GM21825 (cell line): ENCODE measurements around the gene IL17REL.

Experiments used
- ATAC-seq: cut with Tn5 transposase; IDR thresholded peaks from one replicate; pipeline ENCODE4 v1.9.1; 2021; ENCODE audit warnings: mild to moderate bottlenecking, moderate library complexity; ENCODE audit not compliant: unreplicated experiment

Gene IL17REL

DNA sequence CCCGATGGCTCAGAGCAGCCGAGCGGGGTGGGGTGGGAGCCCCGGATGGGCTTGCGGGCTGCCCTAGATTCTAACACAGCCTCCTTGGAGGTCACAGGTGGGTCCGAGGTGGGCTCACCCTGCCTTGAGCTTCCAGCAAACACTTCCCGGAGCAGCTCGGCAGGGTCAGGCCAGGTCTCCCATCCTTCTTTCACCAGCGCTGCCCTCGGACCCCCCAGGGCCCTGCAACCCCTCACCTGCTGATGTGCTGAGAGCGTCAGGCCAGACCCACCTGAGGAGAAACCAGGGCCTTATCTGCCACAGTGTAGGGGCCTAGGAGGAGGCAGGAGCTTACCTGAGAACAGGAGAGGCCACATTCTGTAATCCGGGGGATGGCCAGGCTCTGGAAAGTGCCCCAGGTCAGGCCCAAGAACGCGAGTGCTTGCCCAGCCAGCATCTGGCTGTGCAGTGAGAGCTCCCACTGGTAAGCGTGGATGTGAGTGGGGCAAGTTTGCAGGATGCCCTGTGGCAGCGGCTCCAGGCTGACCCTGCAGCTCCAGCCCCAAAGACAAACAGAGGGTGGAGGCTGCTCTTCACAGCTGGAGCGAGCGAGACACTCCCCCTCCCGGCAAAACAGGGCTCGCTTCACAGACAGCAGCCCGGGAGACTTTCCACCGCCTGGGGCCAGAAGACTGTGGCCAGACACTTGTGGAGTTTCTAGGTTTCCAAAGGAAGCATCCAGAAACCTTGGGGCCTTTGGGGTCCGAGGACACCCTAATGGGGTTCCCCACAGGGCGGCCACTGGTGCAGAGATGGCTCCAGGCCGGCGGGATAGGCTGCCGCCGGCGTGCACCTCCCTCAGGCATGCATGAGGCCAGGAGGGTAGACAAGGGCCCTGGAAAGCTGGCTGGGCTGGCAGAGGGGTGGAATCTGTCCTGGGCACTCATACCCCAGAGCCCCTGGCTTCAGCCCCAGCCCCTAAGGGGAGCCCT is at the start of gene IL17REL:
Gene IL17REL, minus strand, starts transcription at position 555 of the 971 bp plus-strand sequence. Its CDS starts 119 bp downstream, at position 436.
- no peak for ATAC-seq

DNA sequence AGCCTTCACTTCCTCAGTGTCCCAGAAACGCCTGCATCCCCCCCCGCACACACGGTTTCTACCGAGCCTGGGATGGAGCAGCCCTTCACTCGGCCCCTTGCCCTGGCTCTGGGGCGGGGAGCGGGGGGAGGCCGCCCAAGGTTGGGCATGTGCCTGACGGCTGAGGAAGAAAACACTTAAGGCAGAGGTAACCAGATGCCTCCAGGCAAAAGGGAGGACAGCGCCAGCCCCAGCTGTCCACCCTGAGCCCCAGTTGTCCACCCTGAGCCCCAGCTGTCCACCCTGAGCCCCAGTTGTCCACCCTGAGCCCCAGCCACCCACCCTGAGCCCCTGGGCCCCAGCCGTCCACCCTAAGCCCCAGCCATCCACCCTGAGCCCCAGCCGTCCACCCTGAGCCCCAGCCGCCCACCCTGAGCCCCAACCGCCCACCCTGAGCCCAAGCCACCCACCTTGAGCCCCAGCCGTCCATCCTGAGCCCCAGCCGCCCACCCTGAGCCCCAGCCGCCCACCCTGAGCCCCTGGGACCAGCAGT is 49.3 kb upstream of the IL17REL start:
- ATAC-seq: no peak

DNA sequence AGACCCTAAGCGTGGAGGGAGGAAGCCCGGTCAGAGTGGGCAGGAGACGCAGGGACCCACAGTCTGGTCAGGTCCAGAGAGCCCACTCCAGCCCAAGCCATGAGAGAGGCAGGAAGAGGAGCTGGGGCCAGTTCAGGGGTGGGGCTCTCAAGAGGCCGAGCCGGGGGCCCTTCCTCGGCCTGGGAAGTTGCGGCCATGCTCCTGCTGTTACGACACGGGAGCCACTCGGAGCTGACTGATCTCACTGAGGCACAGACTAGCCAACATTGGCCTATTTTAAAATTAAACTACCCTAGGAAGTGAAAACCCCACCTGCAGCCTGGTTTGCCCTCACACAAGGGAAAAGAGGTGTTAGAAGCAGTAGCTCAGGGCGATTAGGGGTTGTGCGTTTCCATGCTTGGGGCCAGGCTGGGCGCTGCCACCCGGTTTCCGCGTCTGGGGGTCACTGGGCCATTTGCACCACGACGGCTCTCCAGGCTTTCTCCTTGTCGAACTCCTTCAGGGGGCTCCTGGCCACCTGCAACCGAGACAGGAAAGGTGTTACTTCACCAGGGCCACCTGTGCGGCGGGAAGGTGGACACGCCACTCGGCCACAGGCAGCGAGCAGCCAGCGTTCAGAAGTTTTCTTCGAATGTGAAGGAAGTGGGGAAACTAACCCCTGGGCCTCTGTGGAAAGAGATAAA is 48.7 kb upstream of the IL17REL start:
- no peak for ATAC-seq

DNA sequence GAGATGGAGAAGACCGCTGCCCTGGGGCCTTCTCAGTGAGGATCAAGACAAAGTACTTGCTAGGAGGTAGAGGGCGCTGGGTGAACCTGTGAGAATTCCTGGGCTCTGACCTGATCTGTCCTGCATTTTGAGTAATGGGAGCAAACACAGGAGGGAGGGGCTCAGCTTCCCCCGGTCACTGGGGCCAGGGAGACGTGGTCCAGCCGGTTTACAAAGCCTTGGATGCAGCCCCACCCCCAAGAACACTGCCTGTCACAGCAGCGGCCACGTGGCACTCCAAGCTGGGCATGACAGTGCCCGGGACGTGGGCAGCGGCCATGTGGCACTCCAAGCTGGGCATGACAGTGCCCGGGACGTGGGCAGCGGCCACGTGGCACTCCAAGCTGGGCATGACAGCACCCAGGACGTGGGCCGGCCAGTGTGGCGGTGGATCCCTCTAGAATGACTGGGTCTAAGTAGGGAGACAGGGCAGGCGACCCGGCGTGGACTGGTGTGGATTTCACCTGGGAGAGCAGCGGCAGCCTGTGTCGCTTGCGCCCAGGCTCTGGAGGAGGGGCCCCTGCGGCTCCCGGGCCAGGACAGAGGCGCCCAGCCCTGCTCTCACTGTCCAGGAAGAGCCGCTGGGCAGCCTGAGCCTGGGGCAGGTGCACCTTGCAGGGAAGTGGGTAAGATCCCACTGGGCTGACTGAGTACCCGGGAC is 48.0 kb upstream of the IL17REL start:
- ATAC-seq: no peak

DNA sequence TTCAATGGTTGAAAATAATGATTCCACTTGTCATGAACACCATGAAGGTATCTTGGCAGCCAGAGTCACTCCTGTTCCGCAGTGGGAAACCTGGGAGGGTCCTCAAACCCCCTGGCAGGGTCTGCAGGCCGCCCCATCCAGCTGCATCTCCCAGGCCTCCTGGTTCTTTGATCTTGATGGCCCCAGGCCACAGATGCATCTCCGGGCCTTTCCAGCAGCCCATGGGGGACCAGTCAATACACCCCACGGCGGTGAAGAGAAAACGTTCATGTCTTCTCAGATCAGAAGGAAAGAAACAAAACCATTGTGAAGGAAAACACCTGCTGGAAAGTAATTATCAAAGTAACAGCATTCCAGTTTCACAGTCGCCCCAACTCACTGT is 47.3 kb upstream of the IL17REL start:
- no peak for ATAC-seq

DNA sequence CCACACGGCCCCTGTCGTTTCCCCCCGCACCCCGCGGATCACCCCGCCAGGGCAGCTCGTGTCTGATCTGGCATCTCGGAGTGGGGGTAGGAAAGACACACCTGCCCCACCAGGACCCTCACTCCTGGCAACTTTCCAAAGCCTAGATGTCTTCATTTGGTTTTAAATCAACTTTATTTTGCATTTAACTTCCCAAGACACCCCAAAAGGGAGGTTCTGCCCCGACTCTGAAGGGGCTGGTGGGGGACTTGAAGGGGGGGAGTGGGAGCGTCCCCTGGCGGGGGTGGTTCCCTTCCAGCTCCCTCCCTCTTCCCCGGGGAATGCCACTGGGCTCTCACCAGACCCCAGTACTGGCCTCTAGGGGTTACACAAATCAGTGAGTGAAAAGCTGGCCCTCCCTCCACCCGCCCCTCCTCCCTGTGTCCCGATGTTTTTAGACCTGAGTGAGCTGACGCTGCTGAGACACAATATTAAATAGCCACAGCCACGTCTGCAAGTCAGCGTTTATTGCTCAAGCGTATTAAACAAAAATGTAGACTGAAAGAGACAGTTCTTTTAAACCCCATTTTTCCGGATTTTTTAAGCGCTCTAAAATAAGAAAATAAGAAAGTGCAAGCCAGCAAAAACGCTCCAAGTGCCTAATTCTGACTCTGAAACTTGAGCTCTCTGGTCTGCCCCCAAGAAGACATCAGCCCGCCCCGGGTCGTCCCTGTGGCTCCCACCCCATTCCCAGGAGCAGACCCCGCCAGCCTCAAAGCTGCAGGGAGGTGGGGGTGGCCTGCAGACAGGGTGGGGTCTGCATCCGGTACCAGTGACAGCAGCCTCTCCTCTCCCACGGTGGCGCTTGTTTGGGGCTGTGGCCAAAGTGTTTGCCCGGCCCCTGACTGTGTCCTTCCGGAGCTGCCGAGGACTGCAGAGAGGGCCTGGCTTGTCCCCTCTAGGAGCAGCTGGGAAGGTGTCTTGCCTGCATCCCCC is 46.6 kb upstream of the IL17REL start:
- ATAC-seq: no peak

DNA sequence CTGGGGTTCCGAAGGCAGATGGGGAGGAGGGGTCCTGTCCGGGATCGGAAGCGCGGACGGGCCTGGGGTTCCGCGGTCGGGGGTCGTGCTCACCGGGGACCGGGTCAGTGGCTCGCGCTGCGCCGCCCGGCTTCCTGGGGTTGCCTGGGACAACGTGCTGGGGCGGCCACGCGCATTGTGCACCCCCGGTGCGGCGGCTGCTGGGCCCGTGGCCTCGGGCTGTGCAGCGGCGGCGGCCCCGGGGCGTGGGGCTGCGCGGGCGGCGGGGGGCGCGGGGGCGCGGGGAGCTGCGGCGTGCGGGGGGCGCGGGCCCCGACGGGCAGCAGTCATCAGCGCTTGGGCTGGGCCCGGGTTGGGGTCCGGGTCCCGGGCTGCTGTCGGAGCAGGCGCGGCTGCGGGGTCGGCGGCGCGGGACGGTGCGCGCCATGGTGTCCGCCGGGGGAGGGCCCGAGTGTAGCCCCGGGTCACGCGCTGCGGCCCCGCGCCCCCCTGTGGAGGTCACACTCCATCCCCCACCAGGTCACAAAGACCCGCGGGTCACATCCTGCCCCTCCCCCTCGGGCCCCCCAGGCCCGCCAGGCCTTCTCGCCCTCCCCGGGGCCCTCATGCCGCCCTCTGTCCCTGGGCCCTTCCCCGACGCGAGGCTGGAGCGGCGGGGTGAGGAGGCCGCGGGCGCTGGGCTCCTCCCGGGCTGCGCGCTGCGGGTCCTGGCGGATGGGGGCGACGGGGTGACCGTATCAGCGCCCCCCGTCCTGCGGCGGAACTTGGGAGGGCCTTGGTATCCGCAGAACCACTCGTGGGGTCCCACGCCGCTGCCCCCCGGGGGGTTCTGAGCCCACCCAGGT is 45.7 kb upstream of the IL17REL start, which contains the start of gene TTLL8:
Gene TTLL8, minus strand, starts transcription at position 238 of the 845 bp plus-strand sequence.
- ATAC-seq: no peak

DNA sequence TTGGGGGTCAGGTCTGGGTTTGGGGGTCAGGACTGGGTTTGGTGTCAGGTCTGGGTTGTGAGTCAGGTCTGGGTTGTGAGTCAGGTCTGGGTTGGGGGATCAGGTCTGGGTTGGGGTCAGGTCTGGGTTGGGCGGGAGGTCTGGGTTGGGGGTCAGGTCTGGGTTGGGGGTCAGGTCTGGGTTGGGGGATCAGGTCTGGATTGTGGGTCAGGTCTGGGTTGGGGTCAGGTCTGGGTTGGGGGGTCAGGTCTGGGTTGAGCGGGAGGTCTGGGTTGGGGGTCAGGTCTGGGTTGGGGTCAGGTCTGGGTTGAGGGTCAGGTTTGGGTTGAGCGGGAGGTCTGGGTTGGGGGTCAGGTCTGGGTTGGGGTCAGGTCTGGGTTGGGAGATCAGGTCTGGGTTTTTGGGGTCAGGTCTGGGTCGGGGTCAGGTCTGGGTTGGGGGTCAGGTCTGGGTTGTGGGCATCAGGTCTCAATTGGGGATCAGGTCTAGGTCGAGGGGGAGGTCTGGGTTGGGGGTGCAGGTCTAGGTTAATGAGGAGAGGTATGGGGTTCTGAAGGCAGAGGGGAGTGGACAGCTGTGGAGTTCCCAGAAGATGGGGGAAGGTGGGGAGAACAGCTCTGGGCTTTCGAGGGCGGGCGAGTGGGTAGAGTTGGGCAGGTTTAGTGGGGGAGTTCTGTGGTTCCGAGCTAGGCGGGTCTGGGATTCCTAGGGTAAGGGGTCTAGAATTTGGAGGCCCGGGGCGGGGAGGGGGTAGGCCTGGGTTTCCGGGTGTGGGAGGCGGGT is 44.9 kb upstream of the IL17REL start:
- ATAC-seq: no peak

DNA sequence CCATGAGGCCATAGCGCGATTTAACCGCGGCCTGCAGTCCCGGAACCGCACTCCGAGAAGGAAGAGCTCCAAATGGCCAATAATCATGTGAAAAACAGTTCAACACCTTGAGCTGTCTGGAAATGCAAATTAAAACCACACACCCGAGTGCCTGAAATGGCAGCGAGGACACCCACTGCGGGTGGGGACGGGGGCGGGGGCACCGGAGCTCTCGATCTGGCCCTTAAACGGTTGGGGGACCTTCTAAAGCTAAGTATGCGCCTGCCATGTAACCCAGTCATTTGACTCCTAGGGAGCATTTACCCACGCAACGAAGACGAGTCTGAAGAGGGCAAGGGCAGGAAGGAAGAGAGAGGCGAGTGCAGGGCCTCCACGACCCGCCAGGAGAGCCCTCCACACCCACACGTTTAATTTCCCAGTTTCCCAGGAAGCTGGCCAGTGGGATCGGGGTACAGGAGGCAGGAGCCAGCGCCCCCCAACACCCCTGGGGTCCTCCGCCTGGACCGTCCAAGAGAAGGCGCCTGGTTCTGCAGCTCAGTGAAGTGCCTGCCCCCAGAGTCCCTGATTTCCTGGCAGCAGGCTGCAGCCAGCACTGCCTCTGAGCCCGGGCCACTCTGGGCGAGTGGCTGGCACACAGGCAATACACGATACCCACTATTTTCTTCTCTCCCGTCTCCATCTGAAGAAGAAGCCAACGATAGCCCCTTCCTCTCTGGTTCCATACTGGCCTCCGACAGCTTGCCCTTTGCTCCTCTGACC is 43.8 kb upstream of the IL17REL start:
- no peak for ATAC-seq

DNA sequence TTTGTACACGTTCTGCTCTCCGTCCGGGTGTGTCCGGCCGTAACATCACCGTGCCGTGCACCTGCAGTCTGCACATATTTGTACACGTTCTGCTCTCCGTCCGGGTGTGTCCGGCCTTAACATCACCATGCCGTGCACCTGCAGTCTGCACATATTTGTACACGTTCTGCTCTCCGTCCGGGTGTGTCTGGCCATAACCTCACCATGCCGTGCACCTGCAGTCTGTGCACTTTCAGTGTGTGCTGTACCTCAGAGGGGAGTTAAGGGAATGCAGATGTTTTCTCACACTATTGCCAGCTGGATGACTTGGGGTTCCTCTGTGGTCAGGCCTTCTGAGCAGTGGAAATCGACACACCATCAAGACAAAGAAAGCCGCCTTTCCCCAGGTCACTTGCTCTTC is 41.3 kb upstream of the IL17REL start:
- ATAC-seq: no peak

DNA sequence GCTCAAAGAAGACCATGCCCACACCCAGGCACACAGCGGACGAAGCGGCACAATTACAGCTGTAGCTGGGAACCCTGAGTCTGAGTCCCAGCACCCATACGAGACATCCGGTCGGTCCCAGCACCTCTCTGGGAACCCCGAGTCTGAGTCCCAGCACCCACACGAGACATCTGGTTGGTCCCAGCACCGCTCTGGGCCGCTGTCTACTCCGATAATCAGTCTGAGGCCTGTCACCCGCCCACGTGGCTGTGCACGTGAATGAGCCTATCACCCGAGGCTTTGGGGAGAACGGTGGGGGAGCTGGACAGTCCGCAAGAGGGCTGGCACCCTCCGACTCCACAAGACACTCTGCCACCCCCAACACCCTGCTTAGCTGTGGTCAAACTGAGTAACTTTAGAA is 39.4 kb upstream of the IL17REL start:
- ATAC-seq: no peak

DNA sequence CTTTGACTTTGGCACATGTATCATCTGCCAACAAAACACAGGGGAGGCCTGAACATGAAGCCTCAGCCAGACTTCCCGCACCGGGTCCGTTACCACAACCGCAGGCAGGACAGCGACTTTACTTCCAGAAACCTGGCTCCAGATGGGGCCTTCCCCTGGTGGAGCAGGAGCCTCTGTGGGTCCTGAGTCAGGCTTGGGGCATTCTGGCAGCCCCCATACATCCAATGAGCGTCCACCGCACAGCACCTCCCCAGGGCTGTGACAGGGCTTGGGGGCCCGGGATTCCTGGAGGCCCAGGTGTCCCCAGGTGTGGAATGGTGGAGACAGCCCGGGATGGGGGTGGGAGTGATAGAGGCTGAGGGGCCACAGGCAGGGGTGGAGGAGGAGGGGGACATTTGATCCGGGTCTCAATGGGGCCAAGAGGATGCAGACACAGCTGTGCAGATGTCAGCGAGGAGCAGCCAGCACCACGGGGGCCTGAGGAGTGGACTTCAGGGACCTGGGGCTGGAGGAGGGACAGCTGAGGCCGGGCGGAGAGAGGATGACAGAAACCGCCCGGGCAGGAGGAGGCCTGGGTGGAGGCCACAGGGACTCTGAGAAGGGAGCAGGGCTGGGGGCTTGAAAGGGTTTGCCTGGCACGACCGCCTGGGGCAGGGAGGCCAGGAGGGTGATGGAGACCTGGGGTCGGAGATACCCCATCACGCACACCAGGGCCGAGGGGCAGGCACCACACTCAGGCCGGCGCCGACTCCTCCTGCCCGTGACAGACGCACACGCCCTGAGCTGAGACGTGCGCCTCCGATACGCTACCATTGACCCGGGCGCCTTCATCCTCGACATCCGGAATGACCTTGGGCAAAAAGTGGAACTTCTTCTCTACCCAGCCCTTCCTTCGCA is 37.0 kb upstream of the IL17REL start:
- ATAC-seq: no peak

DNA sequence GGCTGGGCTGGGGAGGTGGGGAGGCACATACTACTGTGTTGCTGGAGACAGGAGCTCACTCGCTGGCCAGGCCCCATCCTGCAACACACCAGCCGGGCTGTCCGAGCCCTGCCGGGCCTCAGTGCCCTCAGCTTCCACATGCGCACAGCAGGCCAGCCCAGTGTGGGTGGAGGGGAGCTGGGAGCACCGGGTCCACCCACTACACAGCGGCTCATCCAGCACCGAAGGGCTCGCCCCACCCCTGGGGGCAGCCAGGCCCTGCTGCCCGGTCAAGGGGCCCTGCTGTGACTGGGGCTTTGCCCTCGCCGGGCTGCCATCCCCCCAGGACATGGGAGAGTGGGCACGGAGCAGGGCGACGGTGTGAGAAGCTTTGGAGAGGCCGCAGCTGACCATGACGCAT is 36.3 kb upstream of the IL17REL start:
- ATAC-seq: no peak

DNA sequence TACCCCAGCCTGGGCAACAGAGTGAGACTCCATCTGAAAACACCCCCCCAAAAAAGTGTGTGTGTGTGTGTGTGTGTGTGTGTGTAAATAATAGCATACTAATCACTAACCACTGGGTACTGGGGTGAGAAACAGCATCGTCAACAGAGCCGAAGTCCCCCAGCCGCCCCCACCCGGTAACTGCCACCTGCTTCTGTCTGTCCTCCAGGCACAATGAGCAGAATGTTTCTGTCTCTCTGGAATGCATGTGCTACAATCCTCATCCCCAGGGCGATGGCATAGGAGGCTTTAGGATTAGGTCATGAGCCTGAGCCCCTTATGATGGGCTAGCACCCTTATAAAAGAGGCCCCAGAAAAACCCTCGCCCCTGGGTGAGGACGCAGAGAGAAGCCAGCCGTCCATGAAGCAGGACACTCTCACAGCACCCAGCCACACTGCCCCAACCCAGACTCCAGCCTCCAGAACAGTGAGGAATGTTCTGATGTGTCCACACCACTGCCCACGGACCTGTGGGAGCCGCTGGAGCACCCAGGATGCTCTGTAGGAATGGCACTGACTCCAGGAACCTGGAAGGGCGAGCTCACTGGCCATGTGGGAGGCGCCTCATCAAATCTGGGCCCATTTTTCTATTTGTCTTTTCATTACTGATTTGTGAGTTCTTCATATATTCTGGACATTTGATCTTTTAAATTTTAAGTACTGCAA is 35.6 kb upstream of the IL17REL start:
- no peak for ATAC-seq

DNA sequence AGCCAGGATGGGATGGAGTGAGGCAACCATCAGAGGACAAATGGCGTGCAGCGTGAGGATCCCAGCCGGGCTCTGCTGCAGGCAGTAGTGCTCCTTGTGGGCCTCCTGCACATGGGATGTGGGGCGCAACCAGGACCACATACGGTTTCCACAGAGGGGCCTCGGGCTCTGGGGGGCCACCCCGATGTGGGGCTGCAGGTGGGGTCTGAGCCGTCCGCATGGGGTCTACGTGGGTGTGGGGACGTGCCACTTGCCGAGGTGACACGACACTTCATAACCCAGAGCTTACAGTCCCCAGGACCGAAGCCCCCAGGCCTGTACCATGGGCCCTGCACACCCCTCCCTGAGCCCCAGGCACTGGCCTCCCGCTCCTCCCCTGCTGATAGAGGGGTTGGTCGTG is 34.8 kb upstream of the IL17REL start:
- no peak for ATAC-seq
